NOMO-1 treated with DMSO at 0.1 percent for 48 hours (cell line): ENCODE data around the gene CFAP69.
"Not testable (repeated sequence)": the region's sequence is repeated elsewhere in the genome, so short reads cannot be mapped to it uniquely, and the experiment has no call there.

Experiments
- DNase-seq: peaks from one replicate; lab custom pipeline; 2025; ENCODE audit not compliant: unreplicated experiment; lab: John Stamatoyannopoulos, UW

Gene CFAP69

GRCh38 chr7:90334926-90335325 lies 90.0 kb downstream of the CFAP69 start:
- DNase-seq: not testable (repeated sequence)

DNA sequence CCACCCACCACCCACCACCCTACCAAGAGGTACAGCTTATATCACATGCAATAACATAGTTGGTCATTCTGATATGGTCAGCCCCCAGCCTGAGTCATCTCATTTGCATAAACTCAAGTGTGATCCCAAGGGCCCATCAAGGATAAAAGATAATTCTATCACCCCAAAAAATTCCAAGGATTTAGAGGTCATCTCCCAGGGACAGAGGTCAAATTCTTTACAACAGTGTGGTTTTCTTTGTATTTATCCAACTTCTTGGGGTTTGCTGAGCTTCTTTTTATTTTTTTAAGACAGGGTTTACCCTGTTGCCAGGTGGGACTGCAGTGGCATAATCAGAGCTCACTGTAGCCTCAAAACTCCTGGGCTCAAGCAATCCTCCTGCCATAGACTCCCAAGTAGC lies 92.1 kb downstream of the CFAP69 start:
- DNase-seq: no peak

GRCh38 chr7:90345016-90345415 lies 100.0 kb downstream of the CFAP69 start:
- DNase-seq: no peak

- DNase-seq: peak; percentile 67
Measured at GRCh38 chr7:90345595-90346335, 100.8 kb downstream of the CFAP69 start.

DNA sequence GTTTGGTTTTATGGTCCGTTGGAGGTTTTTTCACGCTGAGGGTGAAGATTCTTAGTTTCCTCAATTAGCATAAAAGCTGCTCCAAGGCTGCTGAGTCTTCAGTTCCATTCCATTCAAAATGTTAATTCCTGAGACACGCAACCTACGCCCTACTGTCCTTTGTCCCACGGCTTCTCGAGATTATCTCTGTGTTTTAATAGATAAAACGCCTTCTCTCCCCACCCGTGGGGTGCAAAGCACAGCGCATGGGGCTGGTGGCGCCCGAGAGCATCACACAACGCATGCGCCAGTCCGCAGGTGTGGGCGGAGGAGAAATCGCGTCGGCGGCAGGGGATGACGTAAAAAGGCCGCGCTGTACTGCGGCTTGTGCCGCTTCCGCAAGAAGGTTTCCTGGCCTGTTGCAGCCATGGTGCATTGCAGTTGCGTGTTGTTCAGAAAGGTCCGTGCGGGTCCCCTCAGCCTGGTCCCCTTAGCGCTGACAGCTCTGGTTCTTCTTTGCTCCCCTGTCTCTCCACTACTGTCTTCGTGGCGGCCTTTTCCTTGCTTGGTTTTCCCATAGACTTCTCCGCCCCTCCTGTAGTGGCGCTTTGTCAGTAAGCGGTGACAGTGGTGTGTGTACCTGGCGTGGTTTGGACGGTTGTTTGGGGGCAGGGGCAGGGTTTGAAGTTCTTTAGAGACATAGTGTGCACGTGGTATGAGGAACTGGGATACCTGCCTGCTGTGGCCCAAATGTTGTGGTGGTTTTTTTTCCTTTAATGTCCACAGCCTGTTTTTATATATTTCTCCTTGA lies 101.6 kb downstream of the CFAP69 start, which contains the start of gene GTPBP10:
Gene GTPBP10, plus strand, starts transcription at position 381 of the 790 bp plus-strand sequence. Its CDS starts 26 bp downstream, at position 407.
- DNase-seq: peak; percentile 100

DNA sequence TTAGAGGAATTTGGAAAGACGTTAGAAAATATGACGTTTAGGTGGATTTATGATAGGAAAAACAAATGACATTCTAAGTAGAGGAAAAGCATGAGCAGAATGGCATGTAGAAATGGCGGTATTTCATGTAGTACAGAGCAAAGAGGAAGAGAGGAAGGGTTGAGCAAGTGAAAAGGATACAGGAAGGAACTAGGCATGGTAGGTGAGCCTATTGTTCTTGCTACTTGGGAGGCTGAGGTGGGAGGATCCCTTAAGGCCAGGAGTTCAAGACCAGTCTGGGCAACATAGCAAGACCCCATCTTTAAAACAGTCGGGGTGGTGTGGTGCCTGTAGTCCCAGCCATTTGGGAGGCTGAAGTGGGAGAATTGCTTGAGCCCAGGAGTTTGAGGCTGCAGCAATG lies 102.8 kb downstream of the CFAP69 start:
- peak; percentile 90 for DNase-seq

- no peak for DNase-seq
Measured at GRCh38 chr7:90349305-90349704, 104.3 kb downstream of the CFAP69 start.

DNA sequence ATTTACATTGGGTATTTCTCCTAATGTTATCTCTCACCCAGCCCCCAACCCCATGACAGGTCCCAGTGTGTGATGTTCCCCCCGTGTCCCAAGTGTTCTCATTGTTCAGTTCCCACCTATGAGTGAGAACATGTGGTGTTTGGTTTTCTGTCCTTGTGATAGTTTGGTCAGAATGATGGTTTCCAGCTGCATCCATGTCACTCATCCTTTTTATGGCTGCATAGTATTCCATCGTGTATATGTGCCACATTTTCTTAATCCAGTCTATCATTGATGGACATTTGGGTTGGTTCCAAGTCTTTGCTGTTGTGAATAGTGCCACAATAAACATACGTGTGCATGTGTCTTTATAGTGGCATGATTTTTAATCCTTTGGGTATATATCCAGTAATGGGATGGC lies 105.1 kb downstream of the CFAP69 start:
- DNase-seq: not testable (repeated sequence)

DNA sequence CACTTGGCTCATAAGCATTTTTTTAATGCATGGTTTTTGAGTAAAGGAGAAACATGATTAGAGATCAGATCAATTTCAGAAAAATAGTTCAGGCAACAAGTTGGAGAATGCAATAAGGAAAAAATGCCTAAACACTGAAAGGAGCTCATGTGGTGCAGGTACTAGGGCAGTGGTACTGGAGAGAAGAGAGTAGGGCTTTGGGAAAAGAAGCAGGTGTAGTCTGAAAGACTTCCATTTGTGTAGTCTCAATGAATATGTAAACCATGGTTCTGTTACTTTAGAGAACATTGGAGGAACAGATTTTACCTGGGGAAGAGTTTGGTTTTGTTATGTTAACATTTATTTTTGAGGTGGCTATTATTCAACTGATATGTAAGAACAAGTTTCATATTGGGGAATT lies 107.0 kb downstream of the CFAP69 start:
- DNase-seq: no peak
